ENCODE results near the gene ESF1. TPM values are rescaled to one million over a fixed set of nuclear protein-coding genes. Genes with fewer than 3 reads are reported as not detected.

The ESF1 gene
- total and polyA plus RNA-seq, 5 donors from 2014 or later, result 4.1 to 8.5 (median 4.7) TPM

GRCh38 chr20:13788167-13788834 lies 3.6 kb upstream of the ESF1 start:
- Mint-ChIP-seq H3K27me3 (no peaks in the 10 kb centered on the region), H3K36me3 (peaks cover 37% of the 10 kb centered on the region), H3K4me1 (peaks cover 28 to 64% (median 49%) of the 10 kb centered on the region in 4 donors), H3K9me3 (no peaks in the 10 kb centered on the region), H3K4me3 (peak overlapping the region in 3 of 4 donors; percentile 51 to 75 (median 53)), H3K27ac (no peak overlapping the region)
- H3K4me1 ChIP-seq (ENCODE audit: control insufficient read depth, insufficient read depth, low read length, poor library complexity, severe bottlenecking), result peaks cover 33% of the 10 kb centered on the region
- H3K9me3 ChIP-seq (ENCODE audit: control insufficient read depth in 2 of 2, low read length in 2 of 2), result no peaks in the 10 kb centered on the region
- no peak overlapping the region for H3K27ac ChIP-seq (ENCODE audit: insufficient read depth, low read length, poor library complexity, severe bottlenecking)
- H3K27me3 ChIP-seq (ENCODE audit: control insufficient read depth, insufficient read depth, low read length), result no peaks in the 10 kb centered on the region
- peak; percentile 5 to 69 (median 31) for DNase-seq
- peak; percentile 27 to 33 for ATAC-seq (ENCODE audit: low read depth in 2 of 2)
- H3K36me3 ChIP-seq (ENCODE audit: control insufficient read depth, insufficient read depth, low read length), result peaks cover 38% of the 10 kb centered on the region
- peak overlapping the region; percentile 1 for H3K4me3 ChIP-seq (ENCODE audit: low read depth, low read length)

- peaks cover 23% of the 10 kb centered on the region for H3K36me3 ChIP-seq (ENCODE audit: control insufficient read depth, insufficient read depth, low read length)
- peak overlapping the region; percentile 91 to 100 (median 94) for H3K4me3 Mint-ChIP-seq
- DNase-seq (peak in 1 of 3 donors; percentile 14), ATAC-seq (ENCODE audit: low read depth in 2 of 2) (no peak)
- no peaks in the 10 kb centered on the region for H3K27me3 Mint-ChIP-seq
- H3K4me3 ChIP-seq (ENCODE audit: low read depth, low read length), result peak overlapping the region; percentile 98
- H3K9me3 Mint-ChIP-seq, result no peaks in the 10 kb centered on the region
- H3K36me3 Mint-ChIP-seq, result peaks cover 40% of the 10 kb centered on the region
- peak overlapping the region; percentile 81 to 96 (median 94) for H3K27ac Mint-ChIP-seq
- peaks cover 33% of the 10 kb centered on the region for H3K4me1 ChIP-seq (ENCODE audit: control insufficient read depth, insufficient read depth, low read length, poor library complexity, severe bottlenecking)
- no peaks in the 10 kb centered on the region for H3K9me3 ChIP-seq (ENCODE audit: control insufficient read depth in 2 of 2, low read length in 2 of 2)
- no peak overlapping the region for H3K27ac ChIP-seq (ENCODE audit: insufficient read depth, low read length, poor library complexity, severe bottlenecking)
- H3K27me3 ChIP-seq (ENCODE audit: control insufficient read depth, insufficient read depth, low read length), result no peaks in the 10 kb centered on the region
- H3K4me1 Mint-ChIP-seq, result peaks cover 26 to 71% (median 44%) of the 10 kb centered on the region in 4 donors
These were observed 1.6 kb upstream of the ESF1 start for GRCh38 chr20:13786143-13786828.

GRCh38 chr20:13784271-13784892 lies 337 bp downstream of the ESF1 start:
- peaks cover 32% of the 10 kb centered on the region for H3K36me3 Mint-ChIP-seq
- H3K9me3 Mint-ChIP-seq, result no peaks in the 10 kb centered on the region
- H3K4me1 Mint-ChIP-seq, result peaks cover 30 to 73% (median 33%) of the 10 kb centered on the region in 4 donors
- ATAC-seq (ENCODE audit: low read depth in 2 of 2), result peak in 1 of 2 donors; percentile 2
- Histone ChIP-seq H3K27me3 (ENCODE audit: control insufficient read depth, insufficient read depth, low read length) (no peaks in the 10 kb centered on the region), H3K9me3 (ENCODE audit: control insufficient read depth in 2 of 2, low read length in 2 of 2) (no peaks in the 10 kb centered on the region), H3K36me3 (ENCODE audit: control insufficient read depth, insufficient read depth, low read length) (peaks cover 12% of the 10 kb centered on the region), H3K4me1 (ENCODE audit: control insufficient read depth, insufficient read depth, low read length, poor library complexity, severe bottlenecking) (peaks cover 33% of the 10 kb centered on the region), H3K4me3 (ENCODE audit: low read depth, low read length) (peak overlapping the region; percentile 98), H3K27ac (ENCODE audit: insufficient read depth, low read length, poor library complexity, severe bottlenecking) (peak overlapping the region; percentile 87)
- peak overlapping the region; percentile 93 to 100 (median 98) for H3K4me3 Mint-ChIP-seq
- DNase-seq, result peak in 1 of 3 donors; percentile 5
- H3K27ac Mint-ChIP-seq, result peak overlapping the region; percentile 96 to 99 (median 98)
- H3K27me3 Mint-ChIP-seq, result no peaks in the 10 kb centered on the region

GRCh38 chr20:13783528-13783927 lies 1.2 kb downstream of the ESF1 start:
- no peak overlapping the region for H3K27ac ChIP-seq (ENCODE audit: insufficient read depth, low read length, poor library complexity, severe bottlenecking)
- Mint-ChIP-seq H3K36me3 (peaks cover 32% of the 10 kb centered on the region), H3K9me3 (no peaks in the 10 kb centered on the region), H3K4me3 (peak overlapping the region in 3 of 4 donors; percentile 9 to 95 (median 62)), H3K4me1 (peaks cover 33 to 79% (median 35%) of the 10 kb centered on the region in 4 donors), H3K27ac (peak overlapping the region in 2 of 3 donors; percentile 31 to 96), H3K27me3 (no peaks in the 10 kb centered on the region)
- H3K4me3 ChIP-seq (ENCODE audit: low read depth, low read length), result peak overlapping the region; percentile 98
- no peaks in the 10 kb centered on the region for H3K27me3 ChIP-seq (ENCODE audit: control insufficient read depth, insufficient read depth, low read length)
- ATAC-seq (ENCODE audit: low read depth in 2 of 2) (no peak), DNase-seq (no peak)
- peaks cover 38% of the 10 kb centered on the region for H3K4me1 ChIP-seq (ENCODE audit: control insufficient read depth, insufficient read depth, low read length, poor library complexity, severe bottlenecking)
- no peaks in the 10 kb centered on the region for H3K9me3 ChIP-seq (ENCODE audit: control insufficient read depth in 2 of 2, low read length in 2 of 2)
- peaks cover 9% of the 10 kb centered on the region for H3K36me3 ChIP-seq (ENCODE audit: control insufficient read depth, insufficient read depth, low read length)

- no peaks in the 10 kb centered on the region for H3K9me3 Mint-ChIP-seq
- H3K4me3 Mint-ChIP-seq, result no peak overlapping the region
- Histone ChIP-seq H3K9me3 (ENCODE audit: control insufficient read depth in 2 of 2, low read length in 2 of 2) (no peaks in the 10 kb centered on the region), H3K27ac (ENCODE audit: insufficient read depth, low read length, poor library complexity, severe bottlenecking) (no peak overlapping the region), H3K4me3 (ENCODE audit: low read depth, low read length) (no peak overlapping the region), H3K27me3 (ENCODE audit: control insufficient read depth, insufficient read depth, low read length) (no peaks in the 10 kb centered on the region), H3K36me3 (ENCODE audit: control insufficient read depth, insufficient read depth, low read length) (peaks cover 32% of the 10 kb centered on the region), H3K4me1 (ENCODE audit: control insufficient read depth, insufficient read depth, low read length, poor library complexity, severe bottlenecking) (peaks cover 11% of the 10 kb centered on the region)
- H3K27ac Mint-ChIP-seq, result no peak overlapping the region
- DNase-seq (no peak), ATAC-seq (ENCODE audit: low read depth in 2 of 2) (no peak)
- peaks cover 41% of the 10 kb centered on the region for H3K36me3 Mint-ChIP-seq
- peaks cover 15 to 59% (median 26%) of the 10 kb centered on the region in 4 donors for H3K4me1 Mint-ChIP-seq
- H3K27me3 Mint-ChIP-seq, result no peaks in the 10 kb centered on the region
These were observed 5.9 kb downstream of the ESF1 start for GRCh38 chr20:13778827-13779226.

- H3K27me3 Mint-ChIP-seq, result no peaks in the 10 kb centered on the region
- ATAC-seq (ENCODE audit: low read depth in 2 of 2) (peak; percentile 83 to 84), DNase-seq (peak in 1 of 3 donors; percentile 24)
- no peaks in the 10 kb centered on the region for H3K9me3 Mint-ChIP-seq
- peak overlapping the region in 2 of 4 donors; percentile 12 to 33 for H3K4me3 Mint-ChIP-seq
- Histone ChIP-seq H3K4me1 (ENCODE audit: control insufficient read depth, insufficient read depth, low read length, poor library complexity, severe bottlenecking) (peaks cover 5% of the 10 kb centered on the region), H3K36me3 (ENCODE audit: control insufficient read depth, insufficient read depth, low read length) (peaks cover 35% of the 10 kb centered on the region), H3K27me3 (ENCODE audit: control insufficient read depth, insufficient read depth, low read length) (no peaks in the 10 kb centered on the region), H3K9me3 (ENCODE audit: control insufficient read depth in 2 of 2, low read length in 2 of 2) (no peaks in the 10 kb centered on the region), H3K4me3 (ENCODE audit: low read depth, low read length) (no peak overlapping the region), H3K27ac (ENCODE audit: insufficient read depth, low read length, poor library complexity, severe bottlenecking) (peak overlapping the region; percentile 44)
- peaks cover 21 to 52% (median 24%) of the 10 kb centered on the region in 4 donors for H3K4me1 Mint-ChIP-seq
- peaks cover 47% of the 10 kb centered on the region for H3K36me3 Mint-ChIP-seq
- peak overlapping the region; percentile 72 to 96 (median 82) for H3K27ac Mint-ChIP-seq
These were observed 7.5 kb downstream of the ESF1 start for GRCh38 chr20:13777171-13777601.

- H3K27ac Mint-ChIP-seq, result peak overlapping the region in 1 of 3 donors; percentile 11
- no peak overlapping the region for H3K4me3 Mint-ChIP-seq
- no peaks in the 10 kb centered on the region for H3K9me3 Mint-ChIP-seq
- Histone ChIP-seq H3K36me3 (ENCODE audit: control insufficient read depth, insufficient read depth, low read length) (peaks cover 36% of the 10 kb centered on the region), H3K27me3 (ENCODE audit: control insufficient read depth, insufficient read depth, low read length) (no peaks in the 10 kb centered on the region), H3K27ac (ENCODE audit: insufficient read depth, low read length, poor library complexity, severe bottlenecking) (no peak overlapping the region), H3K4me1 (ENCODE audit: control insufficient read depth, insufficient read depth, low read length, poor library complexity, severe bottlenecking) (peaks cover 5% of the 10 kb centered on the region), H3K9me3 (ENCODE audit: control insufficient read depth in 2 of 2, low read length in 2 of 2) (no peaks in the 10 kb centered on the region), H3K4me3 (ENCODE audit: low read depth, low read length) (no peak overlapping the region)
- no peaks in the 10 kb centered on the region for H3K27me3 Mint-ChIP-seq
- no peak for ATAC-seq (ENCODE audit: low read depth in 2 of 2)
- peaks cover 22 to 40% (median 28%) of the 10 kb centered on the region in 4 donors for H3K4me1 Mint-ChIP-seq
- H3K36me3 Mint-ChIP-seq, result peaks cover 51% of the 10 kb centered on the region
- DNase-seq, result no peak
These were observed 8.9 kb downstream of the ESF1 start for GRCh38 chr20:13775867-13776266.
